Measurements from ENCODE around the gene GAB2. TPM values are rescaled to one million over a fixed set of nuclear protein-coding genes. Genes with fewer than 3 reads are reported as not detected.

The GAB2 gene
- total RNA-seq, 1 experiment from 2014 or later = 10.0 TPM

DNA sequence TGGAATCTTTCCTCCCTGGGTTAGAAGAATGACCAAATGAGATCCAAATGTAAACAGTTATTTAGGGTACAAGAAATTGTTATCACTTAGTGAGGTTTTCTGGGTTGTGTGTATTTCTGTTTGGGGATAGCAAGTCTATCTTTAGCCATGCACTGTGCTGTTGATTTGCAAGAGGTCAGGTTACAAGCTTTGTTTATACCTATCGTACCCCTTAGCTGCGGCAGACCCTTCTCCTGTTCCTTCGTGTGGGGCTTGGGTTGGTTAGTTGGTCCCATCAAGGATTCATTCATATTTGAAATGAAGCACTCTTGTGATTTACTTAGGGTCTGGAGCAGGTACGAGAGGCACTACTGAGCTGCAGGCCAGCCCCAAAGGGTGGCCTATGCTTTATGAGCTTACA, 156.3 kb downstream of the GAB2 start:
- H3K36me3 ChIP-seq (ENCODE audit: control insufficient read depth, insufficient read depth, low read length) = no peaks in the 10 kb centered on the region
- ATAC-seq (no peak), DNase-seq (ENCODE audit: low read depth, low spot score) (no peak)
- ChIA-PET CTCF (interaction anchor here (0.6 kb wide), 1 partner anchor 150 kb away, joined by 3 read pairs; no protein-coding TSS in a partner anchor), POLR2A (no interaction called here)
- no TSS peak for BruUV-seq (replicated peaks)
- H3K4me3 ChIP-seq (ENCODE audit: low read depth in 2 of 2, low read length in 2 of 2) = no peak overlapping the region
- intact Hi-C loops (cut with micrococcal nuclease; ENCODE audit: unreplicated experiment) = no loop called here
- no peaks in the 10 kb centered on the region for H3K27me3 ChIP-seq (ENCODE audit: control insufficient read depth, insufficient read depth, low read length)
- H3K27ac ChIP-seq (ENCODE audit: low read length) = no peak overlapping the region
- no peaks in the 10 kb centered on the region for H3K4me1 ChIP-seq (ENCODE audit: control insufficient read depth, insufficient read depth, low read length)
- H3K9me3 ChIP-seq (ENCODE audit: control insufficient read depth, insufficient read depth, low read depth, low read length) = no peaks in the 10 kb centered on the region
- no peak for TF ChIP-seq POLR2AphosphoS5 (IDR thresholded peaks at IDR 0.05; ENCODE audit: low read depth, low read length)
- no peak for TF ChIP-seq SIN3A (IDR thresholded peaks at IDR 0.05; ENCODE audit: borderline replicate concordance, insufficient read depth, low read depth, low read length)
- TF ChIP-seq REST (IDR thresholded peaks at IDR 0.05; ENCODE audit: insufficient read depth in 1 of 2, low read depth in 2 of 2, low read length in 1 of 2) = no peak
- TF ChIP-seq, protein P1, sequence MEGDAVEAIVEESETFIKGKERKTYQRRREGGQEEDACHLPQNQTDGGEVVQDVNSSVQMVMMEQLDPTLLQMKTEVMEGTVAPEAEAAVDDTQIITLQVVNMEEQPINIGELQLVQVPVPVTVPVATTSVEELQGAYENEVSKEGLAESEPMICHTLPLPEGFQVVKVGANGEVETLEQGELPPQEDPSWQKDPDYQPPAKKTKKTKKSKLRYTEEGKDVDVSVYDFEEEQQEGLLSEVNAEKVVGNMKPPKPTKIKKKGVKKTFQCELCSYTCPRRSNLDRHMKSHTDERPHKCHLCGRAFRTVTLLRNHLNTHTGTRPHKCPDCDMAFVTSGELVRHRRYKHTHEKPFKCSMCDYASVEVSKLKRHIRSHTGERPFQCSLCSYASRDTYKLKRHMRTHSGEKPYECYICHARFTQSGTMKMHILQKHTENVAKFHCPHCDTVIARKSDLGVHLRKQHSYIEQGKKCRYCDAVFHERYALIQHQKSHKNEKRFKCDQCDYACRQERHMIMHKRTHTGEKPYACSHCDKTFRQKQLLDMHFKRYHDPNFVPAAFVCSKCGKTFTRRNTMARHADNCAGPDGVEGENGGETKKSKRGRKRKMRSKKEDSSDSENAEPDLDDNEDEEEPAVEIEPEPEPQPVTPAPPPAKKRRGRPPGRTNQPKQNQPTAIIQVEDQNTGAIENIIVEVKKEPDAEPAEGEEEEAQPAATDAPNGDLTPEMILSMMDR (IDR thresholded peaks at IDR 0.05) = no peak
- TF ChIP-seq TCF7L2 (IDR thresholded peaks at IDR 0.05; ENCODE audit: low read depth, low read length) = no peak
- in situ Hi-C loops (cut with HindIII; ENCODE audit: low pct_unique_long_range_greater_than_20kb, low sequenced_read_pairs) = no loop called here

DNA sequence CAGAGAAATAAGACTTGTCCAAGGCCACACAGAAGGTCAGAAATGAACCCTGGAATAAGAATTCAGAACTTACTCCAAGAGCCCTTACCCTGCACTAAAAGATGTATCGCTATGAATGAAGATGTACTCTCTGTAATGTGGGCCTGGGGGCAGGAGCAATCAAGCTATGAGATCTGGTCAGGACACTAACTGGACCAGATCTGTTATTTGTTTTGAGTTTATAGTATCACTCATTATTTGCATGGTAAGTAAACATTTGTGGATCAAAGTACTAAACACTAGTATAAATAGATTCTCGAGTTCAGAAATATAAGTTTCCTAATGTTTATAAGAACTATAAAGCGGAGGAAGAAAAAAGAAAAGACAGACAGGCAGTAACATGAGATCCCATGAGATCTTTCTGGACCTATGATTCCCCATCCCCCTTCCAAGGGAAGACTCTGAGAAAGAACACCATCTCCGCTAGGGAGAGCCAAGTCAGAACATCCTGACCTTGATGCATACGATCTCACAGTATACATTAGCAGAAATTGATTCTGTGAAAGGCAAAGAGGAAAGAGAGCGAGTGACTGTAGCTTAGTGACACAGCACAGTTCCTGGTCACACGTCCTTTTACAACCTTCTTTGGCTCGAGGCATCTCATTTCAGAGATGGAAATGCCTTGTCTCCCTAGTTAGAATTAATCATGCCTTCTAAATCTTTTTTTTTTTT, 157.7 kb downstream of the GAB2 start:
- CTCF ChIA-PET = no interaction called here
- Histone ChIP-seq H3K4me3 (ENCODE audit: low read depth in 2 of 2, low read length in 2 of 2) (no peak overlapping the region), H3K36me3 (ENCODE audit: control insufficient read depth, insufficient read depth, low read length) (no peaks in the 10 kb centered on the region), H3K4me1 (ENCODE audit: control insufficient read depth, insufficient read depth, low read length) (no peaks in the 10 kb centered on the region), H3K27me3 (ENCODE audit: control insufficient read depth, insufficient read depth, low read length) (no peaks in the 10 kb centered on the region), H3K9me3 (ENCODE audit: control insufficient read depth, insufficient read depth, low read depth, low read length) (no peaks in the 10 kb centered on the region), H3K27ac (ENCODE audit: low read length) (no peak overlapping the region)
- ATAC-seq (no peak), DNase-seq (ENCODE audit: low read depth, low spot score) (no peak)
- TF ChIP-seq, protein P1 (IDR thresholded peaks at IDR 0.05) = no peak
- no peak for TF ChIP-seq POLR2AphosphoS5 (IDR thresholded peaks at IDR 0.05; ENCODE audit: low read depth, low read length)
- TF ChIP-seq REST (IDR thresholded peaks at IDR 0.05; ENCODE audit: insufficient read depth in 1 of 2, low read depth in 2 of 2, low read length in 1 of 2) = no peak
- TF ChIP-seq TCF7L2 (IDR thresholded peaks at IDR 0.05; ENCODE audit: low read depth, low read length) = no peak
- no peak for TF ChIP-seq SIN3A (IDR thresholded peaks at IDR 0.05; ENCODE audit: borderline replicate concordance, insufficient read depth, low read depth, low read length)
- no TSS peak for BruUV-seq (replicated peaks)
- in situ Hi-C loops (cut with HindIII; ENCODE audit: low pct_unique_long_range_greater_than_20kb, low sequenced_read_pairs) (no loop called here), intact Hi-C loops (cut with micrococcal nuclease; ENCODE audit: unreplicated experiment) (no loop called here)
- POLR2A ChIA-PET = interaction anchor here (0.7 kb wide), 1 partner anchor 125 kb away, joined by 6 read pairs; no protein-coding TSS in a partner anchor
